Left renal pelvis (tissue), 4 donors: ENCODE results near the gene IKZF3. TPM values are rescaled to one million over a fixed set of nuclear protein-coding genes. Genes with fewer than 3 reads are reported as not detected.
"Not testable (repeated sequence)": the region's sequence is repeated elsewhere in the genome, so short reads cannot be mapped to it uniquely, and the experiment has no call there.

Source experiments
- DNase-seq, 4 donors: peaks; one replicate each; pipeline ENCODE4 v3.0.0-alpha.2; 2013; ENCODE audit warnings: low read depth in 4 of 4, low spot score in 3 of 4
- polyA plus RNA-seq, 4 donors: library from polyadenylated mRNA; unstranded; fragments of 120-200 nt; gene quantifications; one replicate each; pipeline ENCODE4 v1.2.1, GENCODE V29; 2013; ENCODE audit not compliant: insufficient read length in 4 of 4

Gene IKZF3
- polyA plus RNA-seq, 4 donors: 0.23 to 0.35 (median 0.30) TPM

DNA sequence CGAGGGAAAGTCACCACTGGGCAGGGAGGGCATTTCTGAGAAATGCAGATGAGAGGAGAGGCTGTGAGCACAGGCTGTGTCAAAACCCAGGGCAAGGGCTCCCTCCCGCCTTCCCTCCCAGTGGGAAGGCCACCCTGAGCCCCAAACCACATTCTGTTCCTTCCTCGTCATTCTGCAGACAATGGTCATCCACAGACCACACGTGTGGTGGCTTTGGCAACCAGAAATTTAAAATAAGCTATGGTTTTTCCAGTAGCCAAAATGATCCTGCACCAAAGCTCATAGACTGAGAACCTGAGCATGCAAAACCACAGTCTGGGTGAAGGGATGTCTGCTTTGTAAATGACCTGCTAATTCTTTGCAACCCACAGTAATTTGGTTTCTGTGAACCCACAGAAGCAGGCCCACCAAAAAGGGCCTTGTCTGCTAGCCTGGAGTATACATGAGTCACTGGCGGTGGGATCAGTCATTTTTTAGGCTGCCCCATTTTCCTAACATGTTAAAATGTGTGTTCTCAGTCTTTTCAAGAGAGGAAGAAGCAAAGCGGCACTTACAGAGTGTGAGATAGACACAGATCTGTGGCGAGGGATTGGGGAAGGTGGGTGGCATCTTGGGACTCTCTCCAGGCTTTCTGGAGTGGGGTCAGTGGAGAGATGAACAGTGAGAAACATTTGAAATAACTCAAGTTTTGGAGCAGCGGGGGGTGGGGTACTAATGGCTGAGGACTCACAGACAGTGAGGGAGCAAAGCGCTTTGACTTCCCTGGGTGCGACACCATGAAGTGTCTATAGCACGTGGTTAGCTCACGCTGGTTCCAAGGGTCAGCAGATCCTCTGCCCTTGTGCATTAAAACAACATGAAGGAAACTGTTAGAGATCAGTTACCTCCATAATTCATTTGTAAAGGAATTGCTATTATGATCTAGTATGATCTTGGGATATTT lies 105.9 kb downstream of the IKZF3 start:
- DNase-seq: no peak

DNA sequence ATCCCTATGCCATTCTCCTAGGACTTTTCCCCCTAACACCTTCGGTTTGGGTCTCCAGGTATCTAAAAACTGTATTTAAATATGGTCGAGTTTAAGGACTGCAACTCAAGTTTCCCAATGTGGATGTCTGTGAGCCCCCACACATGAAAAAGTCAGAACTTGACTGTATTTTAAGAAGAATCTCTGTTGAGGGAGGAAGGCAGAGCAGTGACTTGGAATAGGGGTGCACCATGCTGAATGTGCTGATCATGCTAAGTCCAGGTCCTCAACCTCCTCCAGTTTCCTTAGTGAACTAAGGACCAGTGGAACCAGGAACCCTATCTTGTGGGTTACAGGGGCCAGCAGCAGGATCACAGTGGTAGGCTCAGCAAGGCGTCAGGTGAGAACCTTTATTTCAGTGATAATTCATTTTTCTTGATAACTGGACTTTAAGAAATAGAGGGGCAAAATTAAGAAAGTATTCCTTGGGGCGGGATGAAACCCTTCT lies 106.9 kb downstream of the IKZF3 start:
- DNase-seq: no peak

GRCh38 chr17:39756380-39757079 lies 107.6 kb downstream of the IKZF3 start:
- no peak for DNase-seq

DNA sequence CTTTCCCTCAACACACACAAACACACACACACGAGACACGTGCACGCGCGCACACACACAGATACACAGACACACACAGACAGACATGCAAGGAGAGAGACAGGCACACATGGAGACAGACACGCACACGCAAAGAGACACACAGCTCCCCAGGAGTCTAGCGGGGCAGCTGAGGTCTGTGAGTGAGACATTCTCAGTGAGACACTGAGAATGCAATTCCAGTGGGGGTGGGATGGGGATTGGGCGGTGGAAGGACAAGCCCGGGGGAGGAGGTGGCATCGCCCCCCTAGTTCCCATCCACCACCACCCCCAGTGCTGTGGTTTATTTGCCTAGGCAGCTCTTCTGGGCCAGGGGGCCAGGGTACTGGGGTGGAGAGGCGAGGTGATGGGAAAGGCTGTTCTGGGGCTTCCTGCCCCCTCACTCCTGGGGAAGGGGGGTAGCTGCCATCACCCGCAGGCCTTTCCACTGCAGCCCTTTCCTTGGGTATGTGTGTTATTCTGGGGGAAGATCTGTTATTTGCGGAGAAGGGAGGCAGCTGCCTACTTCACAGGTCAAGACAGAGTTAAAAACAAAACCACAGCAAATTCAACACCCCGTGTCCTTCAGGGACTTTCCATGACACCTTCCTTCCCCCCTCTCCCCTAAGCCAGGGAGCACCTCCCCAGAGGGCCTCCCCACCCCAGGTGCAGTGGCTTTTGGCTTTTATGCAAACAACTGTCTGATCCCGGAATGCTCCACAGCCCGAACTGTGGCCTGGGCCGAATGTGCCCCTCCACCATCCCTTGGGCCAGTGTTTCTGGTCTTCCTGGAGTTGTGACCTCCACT lies 108.3 kb downstream of the IKZF3 start:
- no peak for DNase-seq

DNA sequence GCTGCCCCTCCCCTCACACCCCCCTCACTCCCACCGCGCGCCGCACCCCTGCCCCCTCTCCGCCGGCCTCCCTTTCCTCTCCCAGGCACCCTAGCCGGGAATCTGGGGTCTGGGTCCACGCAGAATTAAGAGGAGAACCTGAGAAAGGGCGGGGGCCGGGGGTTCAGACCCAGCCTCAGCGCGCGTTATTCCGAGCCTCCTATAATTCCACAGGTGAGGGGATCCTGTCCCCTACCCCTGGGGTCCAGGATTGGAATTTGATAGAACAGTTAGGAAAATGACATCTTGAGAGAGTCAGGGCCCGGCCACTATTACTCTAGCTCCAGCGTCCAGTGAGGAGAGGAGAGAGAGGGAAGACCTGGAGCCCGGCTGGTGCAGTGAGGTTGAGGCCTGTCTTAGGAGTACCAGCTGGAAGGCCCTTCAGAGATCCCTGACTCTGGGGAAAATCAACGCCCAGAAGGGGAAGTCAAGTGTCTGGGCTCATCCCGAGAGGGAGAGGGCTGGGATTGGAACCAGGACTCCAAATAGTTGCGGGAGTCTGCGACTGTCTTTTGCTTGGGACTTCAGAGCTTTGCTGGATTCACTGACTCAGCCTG lies 109.1 kb downstream of the IKZF3 start:
- no peak for DNase-seq

DNA sequence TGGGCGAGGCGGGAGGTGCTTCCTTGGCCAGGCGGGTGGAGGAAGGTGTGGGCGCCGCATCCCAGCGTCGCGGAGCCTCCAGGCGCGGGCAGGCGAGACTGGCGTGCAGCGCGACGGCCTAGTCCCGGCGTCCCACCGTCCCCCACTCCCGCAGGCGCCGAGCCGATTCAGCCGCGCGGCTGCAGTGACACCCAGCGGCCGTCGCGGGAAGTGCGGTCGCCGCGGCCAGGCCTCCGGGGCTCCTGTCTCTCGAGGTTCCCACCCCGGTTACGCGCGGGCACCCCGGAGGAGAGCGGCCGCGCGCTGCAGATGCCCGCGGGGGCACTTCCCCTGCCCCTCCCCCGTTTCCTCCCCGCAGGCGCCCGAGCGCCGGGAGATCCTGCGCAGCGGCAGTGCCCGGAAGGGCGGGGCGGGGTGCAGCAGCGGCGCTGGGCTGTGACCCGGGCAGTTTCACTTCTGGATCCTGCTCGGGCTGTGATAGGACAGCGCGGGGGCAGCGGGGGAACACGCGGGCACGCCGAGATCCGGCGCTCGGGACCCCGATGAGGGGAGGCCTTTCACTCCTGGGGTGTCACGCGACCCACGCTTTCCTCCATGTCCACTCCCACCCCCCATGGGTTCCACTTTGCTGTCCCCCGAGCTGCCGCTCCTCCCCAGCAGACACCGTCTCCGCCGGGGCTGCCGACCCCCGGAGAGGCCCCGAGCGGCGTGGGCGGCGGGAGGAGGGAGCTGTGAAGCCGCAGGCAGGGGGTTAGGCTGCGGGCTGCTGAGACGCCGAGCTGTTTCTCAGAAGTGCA lies 109.8 kb downstream of the IKZF3 start:
- peak in 1 of 4 donors; percentile 77 for DNase-seq

- no peak for DNase-seq
Measured at GRCh38 chr17:39753514-39754160, 110.5 kb downstream of the IKZF3 start.

DNA sequence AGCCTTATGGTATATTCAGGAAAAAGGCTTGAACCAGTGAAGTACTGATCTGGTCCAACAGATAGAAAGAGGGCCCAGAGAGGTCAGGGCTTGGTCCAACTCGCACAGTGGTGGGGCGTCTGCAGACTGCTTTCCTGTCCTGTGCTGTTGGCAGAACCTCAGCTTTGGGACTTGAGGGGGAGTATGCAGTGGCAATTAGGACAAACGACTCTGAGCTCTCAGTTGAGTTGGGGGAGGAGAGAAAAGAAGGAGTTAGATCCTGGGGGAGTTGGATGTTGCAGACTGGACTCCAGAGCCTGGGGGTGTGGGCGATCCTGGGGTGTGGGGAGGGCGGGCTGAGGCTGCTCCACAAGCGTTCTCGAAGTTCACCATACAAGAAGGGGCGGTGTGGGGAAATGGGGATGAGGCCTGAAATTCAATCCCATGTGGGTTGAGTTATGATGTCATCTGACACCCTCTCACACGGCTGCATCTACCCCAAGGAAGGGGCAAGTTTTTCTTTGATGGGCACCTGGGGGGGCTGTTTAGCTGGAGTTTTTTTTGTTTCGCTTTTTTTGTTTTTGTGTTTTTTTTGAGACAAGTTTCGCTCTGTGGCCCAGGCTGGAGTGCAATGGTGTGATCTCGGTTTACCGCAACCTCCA lies 111.8 kb downstream of the IKZF3 start:
- DNase-seq: no peak

DNA sequence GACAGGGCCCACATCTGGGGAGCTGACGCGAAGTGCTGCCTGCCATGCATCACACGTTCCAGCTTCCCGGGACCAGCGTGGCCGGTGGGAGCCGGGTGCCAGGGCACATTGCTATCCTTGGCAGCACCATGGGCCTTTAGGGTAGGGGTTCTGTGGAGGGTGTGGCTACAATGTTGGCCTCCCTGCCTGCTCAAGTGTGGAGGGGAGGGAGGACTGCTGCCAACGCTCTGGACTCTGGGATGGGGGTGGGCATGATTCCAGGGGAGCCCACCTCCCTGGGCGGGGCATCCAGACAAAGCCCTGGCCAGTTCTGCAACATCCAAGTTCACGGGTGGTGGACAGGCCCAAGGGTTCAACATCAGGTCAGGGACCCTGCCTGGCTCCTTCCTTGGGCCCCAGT lies 112.5 kb downstream of the IKZF3 start:
- DNase-seq: no peak

DNA sequence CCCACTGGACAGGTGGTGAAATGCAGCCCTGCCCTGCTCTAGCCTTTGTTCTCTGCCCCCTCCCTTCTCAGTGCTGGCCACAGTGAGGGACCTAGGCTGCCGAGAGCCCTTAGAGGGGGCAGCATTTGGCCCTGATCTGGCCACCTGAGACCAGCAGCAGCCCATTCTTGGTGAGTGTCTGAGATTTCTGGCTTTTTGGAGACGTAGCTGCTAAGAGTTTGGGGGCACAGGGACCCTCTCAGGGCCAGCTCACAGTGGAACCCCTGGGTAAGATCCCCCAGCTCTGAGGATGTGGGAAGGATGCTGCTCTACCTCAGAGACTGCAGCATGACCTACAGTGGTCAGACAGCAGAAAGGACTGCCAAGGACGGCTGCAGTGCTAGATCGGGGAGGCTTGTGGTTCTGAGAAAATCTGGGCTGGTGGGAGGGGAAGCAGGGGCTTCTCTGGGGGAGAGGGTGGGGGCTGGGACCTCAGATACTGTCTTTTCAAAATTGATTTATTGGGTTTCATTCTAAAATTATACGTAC lies 113.0 kb downstream of the IKZF3 start:
- DNase-seq: no peak

DNA sequence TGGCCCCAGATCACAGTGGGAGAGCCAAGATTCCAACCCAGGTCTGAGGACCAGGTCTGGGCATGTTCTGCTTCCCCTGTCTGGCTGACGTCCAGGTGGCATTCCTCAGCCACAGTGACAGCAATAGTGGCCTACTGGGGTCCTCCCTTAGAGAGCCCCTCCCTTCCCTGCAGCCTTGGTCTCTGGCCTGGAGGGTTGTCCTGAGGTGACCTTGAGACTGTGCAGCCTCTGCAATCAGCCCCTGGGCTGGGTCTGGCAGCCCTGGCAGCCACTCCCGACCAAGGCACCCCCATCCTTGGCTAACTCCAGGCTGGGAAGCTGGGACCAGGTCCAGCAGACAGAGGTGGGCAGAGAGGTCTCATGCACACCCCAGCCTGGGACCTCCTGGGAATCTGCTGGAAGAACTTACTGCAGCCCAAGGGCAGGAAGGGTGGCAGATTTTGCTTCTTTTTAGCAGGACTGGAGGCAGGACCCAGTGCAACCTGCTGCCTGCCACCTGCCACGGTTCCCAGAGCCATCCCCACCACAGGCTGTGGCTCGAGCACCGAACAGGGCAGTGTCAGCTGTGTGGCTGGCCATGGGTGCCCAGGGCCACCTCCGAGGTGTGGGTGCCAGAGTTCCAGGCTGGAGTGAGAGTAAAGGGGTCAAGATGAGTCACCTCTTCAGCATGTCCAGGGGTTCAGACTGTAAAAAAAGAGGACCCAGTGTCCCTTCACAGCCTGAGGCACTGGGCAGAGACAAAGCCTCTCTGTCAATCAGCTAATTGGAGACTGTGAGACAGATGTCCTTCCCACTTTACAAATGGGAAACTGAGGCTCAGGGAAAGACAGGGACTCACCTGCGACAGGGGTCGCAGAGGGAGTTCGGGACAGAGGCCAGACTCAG lies 113.7 kb downstream of the IKZF3 start:
- no peak for DNase-seq

DNA sequence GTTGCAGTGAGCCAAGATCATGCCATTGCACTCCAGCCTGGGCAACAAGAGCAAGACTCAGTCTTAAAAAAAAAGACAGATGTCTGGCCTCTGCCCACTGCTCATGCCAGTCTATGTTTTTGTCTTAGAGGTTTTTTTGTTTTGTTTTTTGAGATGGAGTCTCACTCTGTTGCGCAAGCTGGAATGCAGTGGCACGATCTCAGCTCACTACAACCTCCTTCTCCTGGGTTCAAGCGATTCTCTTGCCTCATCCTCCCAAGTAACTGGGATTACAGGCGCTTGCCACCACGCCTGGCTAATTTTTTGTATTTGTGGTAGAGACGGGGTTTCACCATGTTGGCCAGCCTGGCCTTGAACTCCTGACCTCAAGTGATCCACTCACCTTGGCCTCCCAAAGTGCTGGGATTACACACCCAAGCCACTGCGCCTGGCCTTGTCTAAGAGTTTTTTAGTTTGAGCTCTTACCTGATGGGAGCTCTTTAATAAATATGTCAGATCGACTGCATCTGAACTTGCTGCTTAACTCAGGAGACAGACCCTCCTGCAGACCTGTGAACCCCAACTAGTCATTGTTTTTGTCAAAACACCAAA lies 115.6 kb downstream of the IKZF3 start:
- DNase-seq: not testable (repeated sequence)

GRCh38 chr17:39747745-39748144 lies 116.4 kb downstream of the IKZF3 start:
- DNase-seq: no peak

- DNase-seq: no peak
Measured at GRCh38 chr17:39746145-39746461, 118.0 kb downstream of the IKZF3 start.

DNA sequence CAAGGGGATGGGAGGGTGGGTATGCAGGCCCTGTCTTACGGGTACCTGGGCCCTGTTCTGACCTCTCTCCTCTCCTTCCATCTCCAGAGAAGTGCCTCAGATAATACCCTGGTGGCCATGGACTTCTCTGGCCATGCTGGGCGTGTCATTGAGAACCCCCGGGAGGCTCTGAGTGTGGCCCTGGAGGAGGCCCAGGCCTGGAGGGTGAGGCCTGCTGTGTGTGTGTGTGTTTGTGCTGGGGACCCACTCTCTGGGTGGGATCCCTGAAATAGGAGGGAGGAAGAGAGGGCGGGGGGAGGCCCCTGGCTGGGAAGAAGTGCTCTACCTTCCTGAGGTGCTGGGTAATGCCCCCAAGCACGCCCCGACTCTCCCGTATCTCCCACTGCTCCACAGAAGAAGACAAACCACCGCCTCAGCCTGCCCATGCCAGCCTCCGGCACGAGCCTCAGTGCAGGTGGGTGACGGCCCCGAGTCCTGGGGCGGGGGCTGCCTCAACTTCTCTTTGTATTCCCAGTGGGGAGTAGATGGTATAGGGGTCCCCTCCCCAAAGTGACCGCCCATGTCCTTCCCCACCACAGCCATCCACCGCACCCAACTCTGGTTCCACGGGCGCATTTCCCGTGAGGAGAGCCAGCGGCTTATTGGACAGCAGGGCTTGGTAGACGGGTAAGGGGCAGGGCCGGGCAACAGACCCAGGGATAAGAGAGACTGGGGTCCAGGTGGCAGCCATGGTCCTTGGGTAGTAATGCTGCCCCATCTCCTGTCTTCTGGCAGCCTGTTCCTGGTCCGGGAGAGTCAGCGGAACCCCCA lies 118.6 kb downstream of the IKZF3 start:
- no peak for DNase-seq

- DNase-seq: no peak
Measured at GRCh38 chr17:39744836-39745215, 119.3 kb downstream of the IKZF3 start.
